Colonic mucosa (tissue), 4 donors: ENCODE data around the gene PGAP2. TPM values are rescaled to one million over a fixed set of nuclear protein-coding genes. Genes with fewer than 3 reads are reported as not detected.

Source experiments
- DNase-seq: peaks from one replicate; pipeline ENCODE4 v3.0.0-alpha.2; 2020
- H3K27ac ChIP-seq: fragments of 200-600 bp; one replicate; pipeline ENCODE4 v1.8.0; 2021
- H3K27me3 ChIP-seq: fragments of 200-600 bp; one replicate; pipeline ENCODE4 v1.8.0; 2021
- H3K36me3 ChIP-seq: fragments of 200-600 bp; one replicate; pipeline ENCODE4 v1.8.0; 2021
- H3K4me1 ChIP-seq: fragments of 200-600 bp; one replicate; pipeline ENCODE4 v1.8.0; 2021; ENCODE audit warnings: mild to moderate bottlenecking
- H3K4me3 ChIP-seq: fragments of 200-600 bp; one replicate; pipeline ENCODE4 v1.8.0; 2021
- H3K9ac ChIP-seq, 2 donors: one replicate each; pipeline ENCODE4 v1.7.0; 2013; ENCODE audit warnings: control low read depth in 2 of 2, low read depth in 2 of 2, low read length in 2 of 2
- H3K9me3 ChIP-seq: fragments of 200-600 bp; one replicate; pipeline ENCODE4 v1.8.0; 2021
- CTCF ChIP-seq: fragments of 200-600 bp; IDR thresholded peaks from one replicate; pipeline ENCODE4 v1.8.0; 2022; ENCODE audit warnings: antibody characterized with exemption, mild to moderate bottlenecking
- intact Hi-C: fragments of 100-400 bp; cut with DNase I; formaldehyde crosslinking; loops from one replicate; pipeline ENCODE4 v1.14.1; 2022
- total RNA-seq, 2 donors: library from RNA; stranded (reverse); fragmentation: NEBNext Ultra II Directional in 1 of 2; extraction: Animal tissue kit (Norgen Biotek cat#: 25700) in 1 of 2; gene quantifications; one replicate each; pipeline ENCODE4 v1.2.1, GENCODE V29; 2021
- donor health status: healthy.
- donor health status: DM: no; HTN: no; CAD: no.
- donor health status: DM: no; HTN: no; CAD: no.

PGAP2 gene
- total RNA-seq, 2 donors from 2014 or later, result 21.6 to 29.6 TPM

GRCh38 chr11:3840004-3840869 is 31.9 kb downstream of the PGAP2 start:
- H3K4me3 ChIP-seq, result peak overlapping the region; percentile 67
- peak overlapping the region; percentile 82 for H3K9ac ChIP-seq
- H3K9me3 ChIP-seq, result no peaks in the 10 kb centered on the region
- peak overlapping the region; percentile 98 for H3K27ac ChIP-seq
- TF ChIP-seq CTCF, result no peak
- H3K36me3 ChIP-seq, result no peaks in the 10 kb centered on the region
- H3K27me3 ChIP-seq, result no peaks in the 10 kb centered on the region
- DNase-seq, result no peak
- H3K4me1 ChIP-seq, result peaks cover 7% of the 10 kb centered on the region
- intact Hi-C loops, result no loop called here

- intact Hi-C loops, result no loop called here
- no peaks in the 10 kb centered on the region for H3K27me3 ChIP-seq
- peak within 1 kb of the TSS; percentile 67 for H3K4me3 ChIP-seq
- peak; percentile 88 for DNase-seq
- H3K36me3 ChIP-seq, result no peaks in the 10 kb centered on the region
- peaks cover 4% of the 10 kb centered on the region for H3K4me1 ChIP-seq
- H3K9me3 ChIP-seq, result no peaks in the 10 kb centered on the region
- TF ChIP-seq CTCF, result no peak
- H3K9ac ChIP-seq, result peak within 1 kb of the TSS; percentile 82 to 83
- peak within 1 kb of the TSS; percentile 98 for H3K27ac ChIP-seq
Observed at GRCh38 chr11:3840870-3841425, 32.6 kb downstream of the PGAP2 start, which contains the start of gene RHOG. Gene RHOG, minus strand, starts transcription at chr11:3840959. Its CDS starts 12,821 bp downstream, at chr11:3828138.

DNA sequence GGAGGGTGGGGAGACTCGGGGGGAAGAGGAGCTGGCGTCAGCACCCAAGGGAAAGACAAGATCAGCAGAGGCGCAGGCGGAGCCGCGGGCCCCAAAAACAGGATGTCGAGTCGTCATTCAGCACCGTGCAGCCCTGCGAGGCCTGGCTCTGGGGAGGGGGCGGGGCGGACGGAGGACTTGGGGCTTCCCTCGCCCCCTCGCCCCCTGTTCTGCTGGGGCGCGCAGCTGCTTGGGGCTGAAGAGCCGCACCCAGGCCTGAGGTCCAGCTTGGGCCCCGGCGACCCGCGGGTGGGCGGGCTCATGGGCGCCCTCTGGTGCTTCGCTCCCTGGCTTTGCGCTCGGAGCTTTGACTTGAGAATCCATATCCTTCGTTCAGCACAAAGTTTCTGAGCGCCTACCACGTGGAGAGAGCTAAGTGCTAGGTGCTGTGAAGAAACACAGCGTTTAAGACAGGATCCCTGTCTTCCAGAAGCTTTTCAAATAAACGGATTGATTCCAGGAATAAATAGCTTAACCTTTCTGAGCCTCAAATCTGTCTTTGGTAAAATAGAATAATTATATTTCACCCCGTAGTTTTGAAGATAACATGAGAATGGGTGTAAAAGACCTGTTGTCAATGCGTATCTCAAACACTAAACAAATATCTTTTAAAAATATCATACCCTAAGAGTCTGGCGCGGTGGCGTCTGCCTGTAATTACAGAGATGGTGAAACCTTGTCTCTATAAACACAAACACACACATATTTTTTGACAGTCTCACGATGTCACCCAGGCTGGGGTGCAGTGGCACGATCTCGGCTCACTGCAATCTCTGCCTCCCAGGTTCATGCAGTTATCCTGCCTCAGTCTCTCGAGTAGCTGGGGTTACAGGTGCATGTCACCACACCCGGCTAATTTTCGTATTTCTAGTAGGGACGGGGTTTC is 33.3 kb downstream of the PGAP2 start:
- Histone ChIP-seq H3K36me3 (no peaks in the 10 kb centered on the region), H3K9me3 (no peaks in the 10 kb centered on the region), H3K27ac (peak overlapping the region; percentile 98), H3K4me1 (peaks cover 4% of the 10 kb centered on the region), H3K27me3 (no peaks in the 10 kb centered on the region), H3K9ac (peak overlapping the region; percentile 70 to 83), H3K4me3 (peak overlapping the region; percentile 67)
- DNase-seq, result peak; percentile 92
- intact Hi-C loops, result no loop called here
- TF ChIP-seq CTCF, result peak; percentile 78

DNA sequence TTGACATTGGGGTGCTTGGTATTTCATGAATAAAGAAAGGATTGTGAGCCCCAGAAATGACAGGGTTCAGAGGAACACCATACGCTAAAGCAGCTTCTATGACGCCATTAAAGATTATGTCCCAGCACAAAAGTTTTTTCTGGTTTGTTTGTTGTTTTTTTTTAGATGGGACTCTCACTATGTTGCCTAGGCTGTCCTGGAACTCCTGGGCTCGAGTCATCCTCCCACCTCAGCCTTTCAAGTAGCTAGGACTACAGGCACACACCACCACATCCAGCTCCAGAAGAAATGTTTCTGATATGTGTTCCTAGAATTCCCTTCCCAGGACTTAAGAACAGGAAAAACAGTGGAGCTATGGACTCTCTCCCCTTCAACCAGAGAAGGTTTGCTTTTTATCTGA is 35.0 kb downstream of the PGAP2 start:
- no peaks in the 10 kb centered on the region for H3K36me3 ChIP-seq
- H3K27me3 ChIP-seq, result no peaks in the 10 kb centered on the region
- H3K4me1 ChIP-seq, result peaks cover 4% of the 10 kb centered on the region
- no peak overlapping the region for H3K9ac ChIP-seq
- H3K27ac ChIP-seq, result no peak overlapping the region
- DNase-seq, result no peak
- intact Hi-C loops, result no loop called here
- H3K9me3 ChIP-seq, result no peaks in the 10 kb centered on the region
- H3K4me3 ChIP-seq, result no peak overlapping the region
- no peak for TF ChIP-seq CTCF

GRCh38 chr11:3845246-3845645 is 36.9 kb downstream of the PGAP2 start:
- DNase-seq, result no peak
- intact Hi-C loops, result no loop called here
- no peak overlapping the region for H3K27ac ChIP-seq
- no peaks in the 10 kb centered on the region for H3K4me1 ChIP-seq
- H3K9ac ChIP-seq, result no peak overlapping the region
- no peaks in the 10 kb centered on the region for H3K9me3 ChIP-seq
- no peaks in the 10 kb centered on the region for H3K27me3 ChIP-seq
- TF ChIP-seq CTCF, result no peak
- no peaks in the 10 kb centered on the region for H3K36me3 ChIP-seq
- no peak overlapping the region for H3K4me3 ChIP-seq
